ENCODE results near the gene GVQW3.

GRCh38 chr11:76365038-76365679, 16.0 kb upstream of the GVQW3 start:
- TF ChIP-seq CTCF (IDR thresholded peaks at IDR 0.05) (no peak), POLR2A (IDR thresholded peaks at IDR 0.05) (no peak)

Measured in ovary (tissue), 3 donors.